ENCODE results near the gene THUMPD3.

- no peak for TF ChIP-seq CTCF (conservative IDR thresholded peaks at IDR 0.05; ENCODE audit: low read length)
- TF ChIP-seq EZH2phosphoT487 (IDR thresholded peaks at IDR 0.05; ENCODE audit: borderline replicate concordance), result no peak
Observed at GRCh38 chr3:9399337-9399703, 36.5 kb downstream of the THUMPD3 start.
